ENCODE measurements around the gene FERMT1. TPM values are rescaled to one million over a fixed set of nuclear protein-coding genes. Genes with fewer than 3 reads are reported as not detected.
"Not testable (repeated sequence)": the region's sequence is repeated elsewhere in the genome, so short reads cannot be mapped to it uniquely, and the experiment has no call there.

Gene FERMT1
- total RNA-seq, 1 donor from 2014 or later, result 34.0 TPM

GRCh38 chr20:6067763-6068318 is 55.0 kb downstream of the FERMT1 start:
- ATAC-seq, result no peak

DNA sequence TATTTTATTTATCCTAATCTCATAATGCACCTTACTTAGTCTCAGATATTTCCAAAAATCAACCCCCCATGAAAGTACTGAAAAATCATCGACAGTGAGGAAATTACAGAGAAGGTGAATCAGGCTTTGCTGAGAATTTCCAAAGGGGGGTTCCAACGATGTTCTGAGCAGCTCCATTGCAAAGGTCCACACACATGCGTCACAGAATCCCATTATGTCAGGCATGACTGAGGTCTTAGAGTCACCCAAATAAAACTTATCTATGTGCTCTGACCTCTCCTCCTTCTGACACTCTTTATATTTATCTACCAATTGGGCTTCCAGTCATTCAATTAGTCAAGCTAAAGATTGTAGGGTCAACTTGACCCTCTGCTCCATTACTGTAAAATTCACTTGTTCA is 56.2 kb downstream of the FERMT1 start:
- no peak for ATAC-seq

DNA sequence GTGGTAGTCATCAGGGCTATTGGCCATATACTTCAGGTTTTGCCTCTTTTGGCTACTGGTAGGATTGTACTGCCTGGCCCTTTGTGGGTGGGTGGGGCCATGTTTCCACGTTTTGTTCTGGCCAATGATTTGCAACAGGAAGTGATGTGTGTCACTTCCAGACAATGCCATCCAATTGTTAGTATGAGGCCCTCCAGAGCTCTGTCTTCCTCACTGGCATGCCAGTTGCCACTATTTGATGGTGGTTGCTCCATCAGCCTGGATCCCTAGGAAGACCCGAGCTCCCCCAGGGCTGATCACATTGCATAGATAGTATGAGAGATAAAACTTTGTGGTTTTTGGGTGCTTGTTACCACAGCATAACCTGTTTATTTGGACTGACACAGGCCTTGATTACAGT is 61.3 kb downstream of the FERMT1 start:
- ATAC-seq, result no peak

DNA sequence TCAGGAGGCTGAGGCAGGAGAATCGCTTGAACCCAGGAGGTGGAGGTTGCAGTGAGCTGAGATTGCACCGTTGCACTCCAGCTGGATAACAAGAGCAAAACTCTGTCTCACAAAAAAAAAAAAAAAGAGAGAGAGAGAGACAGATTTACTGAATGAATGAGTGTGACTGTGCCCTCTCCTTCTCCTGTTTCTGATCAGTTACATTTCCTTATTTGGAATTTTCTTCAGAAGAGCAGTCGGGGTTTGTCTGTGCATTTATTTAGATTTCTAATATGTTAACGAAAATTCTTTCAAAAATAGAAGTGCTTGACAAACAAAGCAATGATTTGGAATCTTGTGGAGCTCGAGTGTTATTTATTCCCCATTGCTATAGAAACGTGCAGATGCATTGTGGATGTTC is 62.6 kb downstream of the FERMT1 start:
- ATAC-seq, result no peak

GRCh38 chr20:6058684-6059295 is 64.0 kb downstream of the FERMT1 start:
- ATAC-seq, result no peak

- ATAC-seq, result no peak
Observed at GRCh38 chr20:6057691-6058090, 65.1 kb downstream of the FERMT1 start.

DNA sequence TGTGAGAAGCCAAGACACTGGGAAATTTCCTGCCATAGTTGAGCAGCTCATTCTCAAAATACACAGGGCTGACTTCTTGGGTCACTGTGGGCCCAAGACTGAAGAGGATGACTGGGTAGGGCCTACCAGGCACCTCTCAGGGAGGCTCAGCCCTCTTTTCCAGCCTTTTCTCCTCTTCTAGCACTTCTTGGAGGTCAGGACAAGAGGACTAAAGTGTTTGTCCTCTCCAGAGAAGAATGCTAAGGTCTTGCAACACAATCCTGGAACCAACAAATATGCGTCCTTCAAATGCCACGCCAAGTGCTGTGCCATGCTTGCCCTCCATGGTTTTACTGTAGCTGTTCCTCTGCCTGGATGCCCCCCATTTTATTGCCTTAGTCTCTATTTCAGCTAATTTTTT is 65.7 kb downstream of the FERMT1 start:
- no peak for ATAC-seq

DNA sequence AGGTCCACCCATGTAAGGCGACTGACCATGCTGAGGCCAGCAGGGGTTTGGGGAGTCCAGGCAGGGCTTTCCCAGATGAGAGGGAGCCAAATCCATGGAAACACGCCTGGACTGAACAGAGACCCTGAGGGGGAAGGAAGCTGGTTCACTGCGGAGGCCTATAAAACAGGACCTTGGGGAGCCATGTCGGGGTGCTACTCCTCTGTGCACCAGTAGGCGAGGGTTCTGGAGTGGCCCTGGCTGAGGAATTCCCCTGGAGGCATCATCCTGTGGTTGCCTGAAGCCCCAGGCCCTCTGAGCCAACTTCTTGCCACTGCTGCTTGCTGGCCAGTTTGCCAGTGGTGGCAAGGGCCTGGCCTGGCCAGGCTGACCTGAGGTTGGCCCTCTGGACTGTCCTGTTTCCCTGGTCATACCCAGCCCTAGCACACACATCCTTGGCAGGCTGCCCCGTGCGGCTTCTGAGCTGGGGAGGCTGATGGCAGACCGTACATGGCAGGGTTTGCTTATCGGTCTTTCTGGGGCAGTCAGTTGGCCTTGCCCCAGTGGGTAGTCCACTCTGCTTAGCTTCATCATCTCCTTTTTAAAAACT is 66.8 kb downstream of the FERMT1 start:
- no peak for ATAC-seq

DNA sequence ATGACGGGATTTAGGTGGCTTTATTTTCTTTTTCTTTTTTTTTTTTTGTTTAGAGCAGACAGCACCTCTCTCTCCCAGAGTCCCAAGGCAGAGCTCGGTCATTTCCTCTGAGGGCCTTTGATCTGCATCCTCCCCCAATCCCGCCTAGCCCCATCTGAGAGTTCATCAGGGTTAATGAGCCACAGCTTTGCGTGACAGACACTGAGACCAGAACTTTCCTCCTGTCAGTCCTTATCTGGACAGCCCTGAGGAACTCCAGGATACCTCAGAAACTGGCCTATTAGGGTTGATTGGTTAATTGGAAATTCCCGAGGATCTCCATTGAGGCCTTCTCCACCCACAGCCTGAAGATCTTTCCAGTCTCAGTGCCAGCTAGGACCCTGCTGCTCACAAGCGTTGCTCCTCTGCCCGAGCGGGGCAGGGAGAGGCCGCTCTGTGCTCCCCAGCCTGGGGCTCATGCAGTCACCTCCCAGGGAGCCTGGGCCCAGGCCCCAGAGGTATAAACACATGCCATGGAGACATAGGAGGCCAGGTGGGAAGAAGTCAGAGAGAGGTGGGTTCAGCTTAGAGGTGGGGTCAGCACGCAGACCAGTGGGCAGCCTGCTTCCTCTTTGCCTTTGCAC is 67.6 kb downstream of the FERMT1 start:
- no peak for ATAC-seq

- not testable (repeated sequence) for ATAC-seq
Observed at GRCh38 chr20:6054689-6055051, 68.2 kb downstream of the FERMT1 start.

DNA sequence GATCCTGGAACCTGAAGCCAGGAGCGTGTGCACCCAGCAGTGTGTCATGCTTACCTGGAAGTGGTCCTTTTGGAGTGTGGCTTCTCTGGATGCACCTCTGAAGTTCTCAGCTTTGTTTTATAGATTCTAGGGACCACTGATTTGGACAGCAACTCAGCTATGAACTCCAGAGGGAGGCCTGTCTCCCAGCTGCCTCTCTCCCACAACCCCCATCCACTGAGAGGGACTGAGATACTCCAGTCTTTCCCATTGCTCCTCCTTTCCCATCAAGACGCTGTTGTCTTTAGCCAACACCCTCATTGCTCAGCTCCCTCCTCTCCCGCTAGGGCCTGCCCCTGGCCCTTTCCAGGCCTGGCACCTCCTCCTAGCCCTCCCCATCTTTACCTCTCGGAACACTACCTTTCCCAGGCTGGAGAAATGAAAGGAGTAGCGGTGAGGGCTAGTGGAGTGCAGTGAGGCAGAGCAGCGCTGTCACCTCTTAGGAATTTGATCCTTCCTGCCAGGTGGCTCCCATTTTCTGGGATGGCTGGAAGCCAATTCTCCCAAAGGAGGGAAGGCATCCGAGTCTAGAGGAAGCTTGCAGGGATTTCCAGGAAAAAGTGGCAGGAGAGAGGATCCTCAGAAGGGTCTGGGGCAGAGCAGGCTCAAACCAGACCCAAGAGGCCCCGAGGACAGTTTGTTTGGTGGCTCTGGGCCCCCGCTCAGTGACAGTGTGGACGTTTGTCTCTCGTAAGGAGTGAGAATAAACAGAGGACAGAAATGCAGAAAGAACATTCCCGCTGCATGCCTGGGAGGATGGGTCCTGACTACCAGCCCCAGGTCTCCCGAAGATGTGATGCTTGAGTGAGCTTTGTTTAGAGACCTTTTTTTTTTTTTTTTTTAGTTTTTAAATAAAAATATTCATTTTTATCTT is 68.8 kb downstream of the FERMT1 start, which contains the start of gene LRRN4:
Gene LRRN4 (minus strand): TSS at position 285 of the 913 bp plus-strand sequence. CDS start 1,261 bp downstream, outside the sequence.
- peak; percentile 49 for ATAC-seq

DNA sequence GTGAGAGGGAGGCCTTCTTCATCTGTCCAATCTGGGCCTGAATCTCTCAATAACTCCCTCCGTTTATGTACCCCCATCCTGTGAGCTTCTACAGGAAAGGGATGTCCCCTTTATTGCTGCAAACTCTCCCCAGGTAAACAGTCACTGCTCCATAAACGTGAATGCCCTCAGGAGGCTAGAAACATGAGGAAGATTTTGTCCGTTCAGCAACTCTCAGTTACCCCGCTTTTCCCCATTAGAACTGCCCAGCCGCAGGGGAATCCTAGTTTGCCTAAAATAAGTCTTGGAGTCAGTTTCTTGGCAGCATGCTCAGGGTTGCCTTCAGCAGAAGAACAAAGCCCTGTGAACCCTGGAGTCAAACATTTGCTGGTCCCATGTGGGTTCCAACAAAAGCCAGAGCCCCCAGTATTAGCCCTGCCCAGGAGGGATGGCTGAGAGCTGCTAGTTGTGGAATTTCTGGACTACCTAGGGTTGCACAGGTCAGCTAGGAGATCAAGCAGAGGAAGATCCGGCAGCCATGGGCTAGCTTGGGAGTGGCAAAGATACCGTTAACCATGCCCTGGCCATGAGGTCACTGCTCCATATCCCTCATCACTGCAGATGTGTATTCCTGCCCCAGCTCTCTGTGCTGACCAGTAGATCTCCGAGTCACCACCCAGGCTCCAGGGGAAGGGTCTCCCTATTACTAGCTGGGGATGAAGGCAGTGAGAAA is 69.6 kb downstream of the FERMT1 start:
- no peak for ATAC-seq

GRCh38 chr20:6051505-6051904 is 71.3 kb downstream of the FERMT1 start:
- no peak for ATAC-seq

DNA sequence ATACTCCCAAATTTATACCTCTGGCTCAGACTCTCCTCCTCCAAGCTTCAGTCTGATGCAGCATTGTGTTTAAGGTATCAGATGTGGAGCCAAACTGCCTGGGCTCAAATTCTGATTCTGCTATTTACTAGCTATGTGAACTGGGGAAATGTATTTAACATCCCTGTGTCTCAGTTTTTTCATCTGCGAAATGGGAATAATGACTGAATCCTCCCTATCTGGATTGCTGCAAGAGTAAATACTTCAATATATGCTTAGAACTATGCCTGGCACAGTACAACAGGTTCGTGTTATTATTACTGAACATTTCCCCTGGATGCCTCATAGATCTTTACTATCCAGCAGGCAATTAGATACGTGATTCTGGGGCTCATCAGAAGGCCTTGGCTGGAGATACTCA is 74.4 kb downstream of the FERMT1 start:
- no peak for ATAC-seq

GRCh38 chr20:6046432-6046831 is 76.4 kb downstream of the FERMT1 start:
- no peak for ATAC-seq

GRCh38 chr20:6045566-6045965 is 77.3 kb downstream of the FERMT1 start:
- no peak for ATAC-seq

GRCh38 chr20:6044115-6044514 is 78.7 kb downstream of the FERMT1 start:
- no peak for ATAC-seq

DNA sequence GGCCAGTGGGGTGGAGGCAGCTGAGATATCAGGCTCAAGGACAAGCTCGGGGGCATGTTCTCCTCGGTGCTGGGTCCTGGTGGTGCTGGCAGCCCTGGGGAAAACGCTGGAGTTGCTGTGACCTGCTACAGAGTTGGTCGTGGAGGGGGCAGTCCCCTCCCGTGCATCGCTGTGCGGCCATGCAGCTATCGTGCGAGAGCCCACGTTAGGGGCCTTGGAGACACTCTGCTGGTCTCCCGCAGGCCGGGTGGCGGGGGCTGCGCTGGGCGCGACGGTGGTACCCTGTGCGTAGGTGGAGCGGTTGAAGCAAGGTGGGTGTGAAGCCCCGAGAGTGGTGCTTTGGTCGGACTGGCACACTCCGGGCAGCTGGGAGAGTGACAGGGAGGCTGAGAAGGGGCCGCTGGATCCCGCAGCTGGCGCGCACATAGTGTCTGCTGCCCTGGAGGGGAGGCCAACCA is 81.0 kb downstream of the FERMT1 start:
- peak; percentile 15 for ATAC-seq

- ATAC-seq, result peak; percentile 41
Observed at GRCh38 chr20:6040958-6041807, 81.6 kb downstream of the FERMT1 start.

GRCh38 chr20:6040540-6040939 is 82.3 kb downstream of the FERMT1 start:
- no peak for ATAC-seq

DNA sequence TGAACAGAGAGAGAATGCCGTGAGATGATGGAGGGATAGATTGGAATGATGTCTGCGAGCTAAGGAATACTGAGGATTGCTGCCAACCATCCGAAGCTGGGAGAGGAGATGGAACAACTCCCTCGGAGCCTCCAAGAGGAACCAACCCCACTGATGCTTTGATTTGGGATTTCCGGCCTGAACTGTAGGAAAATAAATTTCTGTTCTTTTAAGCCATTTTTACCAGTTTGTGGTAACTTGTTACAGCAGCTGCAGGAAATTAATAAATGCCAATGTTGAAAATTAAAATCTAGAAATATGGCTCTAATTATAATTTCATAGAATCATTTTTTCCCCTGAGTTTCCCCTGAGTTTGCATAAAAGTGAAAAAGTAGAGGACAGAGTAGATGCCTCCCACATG is 83.1 kb downstream of the FERMT1 start:
- no peak for ATAC-seq

All from esophagus mucosa (tissue), 1 donor.